ENCODE data around the gene THOC7.
A peak's percentile ranks its signal among the peaks of the same experiment; 100 is the strongest.

Gene THOC7

DNA sequence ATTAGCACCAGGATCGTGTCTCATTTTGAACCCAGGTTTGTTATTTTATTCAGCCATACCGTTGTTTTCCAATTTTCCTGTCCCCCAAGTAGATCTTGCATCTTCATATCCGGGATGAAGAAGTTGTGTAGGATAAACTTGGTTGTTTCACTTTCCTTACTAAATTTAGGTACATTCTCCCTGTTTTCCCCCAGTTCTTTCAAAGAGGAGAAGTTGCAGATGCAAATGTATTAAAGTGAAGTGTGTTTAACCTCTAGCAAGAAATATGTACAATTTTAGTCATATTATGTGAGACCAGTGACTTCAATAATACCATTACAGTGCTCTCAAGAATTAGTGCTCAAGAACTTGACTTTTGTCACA, 1.3 kb upstream of the THOC7 start:
- TF ChIP-seq, protein P1, sequence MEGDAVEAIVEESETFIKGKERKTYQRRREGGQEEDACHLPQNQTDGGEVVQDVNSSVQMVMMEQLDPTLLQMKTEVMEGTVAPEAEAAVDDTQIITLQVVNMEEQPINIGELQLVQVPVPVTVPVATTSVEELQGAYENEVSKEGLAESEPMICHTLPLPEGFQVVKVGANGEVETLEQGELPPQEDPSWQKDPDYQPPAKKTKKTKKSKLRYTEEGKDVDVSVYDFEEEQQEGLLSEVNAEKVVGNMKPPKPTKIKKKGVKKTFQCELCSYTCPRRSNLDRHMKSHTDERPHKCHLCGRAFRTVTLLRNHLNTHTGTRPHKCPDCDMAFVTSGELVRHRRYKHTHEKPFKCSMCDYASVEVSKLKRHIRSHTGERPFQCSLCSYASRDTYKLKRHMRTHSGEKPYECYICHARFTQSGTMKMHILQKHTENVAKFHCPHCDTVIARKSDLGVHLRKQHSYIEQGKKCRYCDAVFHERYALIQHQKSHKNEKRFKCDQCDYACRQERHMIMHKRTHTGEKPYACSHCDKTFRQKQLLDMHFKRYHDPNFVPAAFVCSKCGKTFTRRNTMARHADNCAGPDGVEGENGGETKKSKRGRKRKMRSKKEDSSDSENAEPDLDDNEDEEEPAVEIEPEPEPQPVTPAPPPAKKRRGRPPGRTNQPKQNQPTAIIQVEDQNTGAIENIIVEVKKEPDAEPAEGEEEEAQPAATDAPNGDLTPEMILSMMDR (conservative IDR thresholded peaks at IDR 0.05): no peak
- peak overlapping the region; percentile 99 for H3K27ac ChIP-seq

DNA sequence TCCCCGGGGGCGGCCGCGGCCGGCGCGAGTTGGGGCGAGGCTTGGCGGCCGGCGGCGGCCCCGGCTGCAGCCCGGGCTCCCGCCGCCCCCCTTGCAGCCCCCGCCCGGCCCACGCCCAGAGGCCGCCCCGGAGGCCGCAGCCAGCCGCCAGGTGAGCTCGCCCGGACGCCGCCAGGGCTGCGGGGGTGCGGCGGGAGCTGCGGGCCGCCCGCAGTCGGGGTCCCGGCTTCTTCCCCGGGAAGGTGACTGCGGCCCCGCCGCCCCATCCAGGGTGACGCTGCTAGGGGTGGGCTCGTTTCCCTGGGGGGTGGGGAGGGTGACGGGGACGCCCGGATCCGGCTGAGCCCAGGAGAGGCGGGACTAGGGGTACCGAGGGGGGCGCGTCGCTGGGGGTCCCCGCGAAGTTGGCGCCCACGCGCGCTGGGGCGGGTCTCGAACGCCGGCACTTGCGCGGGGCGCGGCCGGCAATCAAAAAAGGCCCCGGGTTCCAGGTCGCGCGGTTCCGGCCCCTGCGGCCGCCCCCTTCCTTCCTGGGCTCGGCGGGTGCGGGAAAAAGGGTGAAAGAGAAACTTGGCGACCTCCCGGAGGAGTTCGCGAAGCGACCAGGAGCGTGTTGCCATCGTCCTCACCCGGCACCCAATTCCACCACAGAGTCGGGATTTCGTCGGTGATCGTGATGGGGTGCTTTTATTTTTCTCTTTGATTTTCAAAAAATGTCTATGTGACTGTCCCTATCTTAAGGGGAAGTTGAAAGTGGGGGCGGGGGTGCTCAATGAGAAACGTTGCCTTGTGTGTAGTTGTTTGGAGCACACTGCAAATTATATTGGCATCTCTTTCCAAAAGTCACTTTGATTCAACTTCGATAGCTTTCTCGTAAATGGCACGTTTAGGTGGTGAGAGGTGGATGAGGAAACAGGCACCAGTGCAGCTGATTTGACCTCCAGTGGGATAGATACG, 681 bp upstream of the THOC7 start:
- TF ChIP-seq, protein P1 (conservative IDR thresholded peaks at IDR 0.05): no peak
- H3K27ac ChIP-seq: peak overlapping the region; percentile 99

DNA sequence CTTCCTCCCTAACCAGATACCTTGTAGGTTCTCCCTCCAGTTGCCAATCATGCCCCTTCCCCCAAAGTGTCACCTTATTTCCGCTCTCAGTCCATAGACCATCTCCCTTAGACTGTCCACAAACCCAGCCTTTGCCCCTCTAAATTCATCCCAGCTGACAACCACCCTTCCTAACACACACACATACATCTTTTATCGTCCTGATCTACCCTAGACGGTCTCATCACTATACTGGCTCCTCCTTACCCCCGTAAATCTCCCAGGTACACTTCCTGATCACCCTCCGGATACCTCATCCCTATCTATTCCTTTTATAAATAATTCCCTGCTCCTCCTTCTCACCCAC, 828 bp downstream of the THOC7 start:
- H3K27ac ChIP-seq: peak overlapping the region; percentile 99
- TF ChIP-seq, protein P1 (conservative IDR thresholded peaks at IDR 0.05): no peak

DNA sequence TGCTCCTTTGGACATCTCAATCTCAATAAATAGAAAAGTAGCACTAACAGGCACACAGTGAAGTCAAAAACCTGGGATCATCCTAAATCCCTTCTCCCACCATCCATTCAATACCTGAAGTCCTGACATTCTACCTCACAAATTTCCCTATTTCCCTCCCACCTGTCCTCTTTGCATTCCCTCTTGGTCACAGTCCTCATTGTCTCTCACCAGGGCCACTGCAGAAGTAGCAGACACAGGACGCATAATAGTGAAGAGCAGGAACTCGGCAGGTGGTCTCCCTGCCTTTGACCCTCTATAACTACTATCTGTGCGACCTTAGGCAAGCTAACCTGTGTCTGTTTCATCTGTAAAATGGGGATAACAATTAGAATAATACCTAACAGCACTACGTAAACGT, 2.3 kb downstream of the THOC7 start:
- H3K27ac ChIP-seq: no peak overlapping the region
- TF ChIP-seq, protein P1 (conservative IDR thresholded peaks at IDR 0.05): no peak

DNA sequence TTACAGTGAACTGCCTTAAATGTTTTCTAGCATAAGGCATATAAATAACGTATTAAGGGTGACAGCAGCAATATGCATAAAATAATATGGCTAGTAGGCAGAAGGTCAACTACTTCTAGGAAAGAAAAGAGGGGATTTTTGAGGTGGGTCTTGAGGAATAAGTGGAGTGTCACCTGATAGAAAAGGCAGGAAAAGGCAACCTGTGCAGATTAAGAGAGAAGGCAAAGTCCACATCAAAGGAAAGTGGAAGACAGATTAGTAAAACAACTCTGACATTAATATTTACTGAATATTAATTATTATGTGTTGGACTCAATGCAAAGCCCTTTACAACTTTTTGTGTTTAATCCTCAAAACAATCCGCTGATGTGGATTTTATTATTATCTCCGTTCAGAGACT, 2.8 kb downstream of the THOC7 start:
- no peak overlapping the region for H3K27ac ChIP-seq
- TF ChIP-seq, protein P1 (conservative IDR thresholded peaks at IDR 0.05): no peak

DNA sequence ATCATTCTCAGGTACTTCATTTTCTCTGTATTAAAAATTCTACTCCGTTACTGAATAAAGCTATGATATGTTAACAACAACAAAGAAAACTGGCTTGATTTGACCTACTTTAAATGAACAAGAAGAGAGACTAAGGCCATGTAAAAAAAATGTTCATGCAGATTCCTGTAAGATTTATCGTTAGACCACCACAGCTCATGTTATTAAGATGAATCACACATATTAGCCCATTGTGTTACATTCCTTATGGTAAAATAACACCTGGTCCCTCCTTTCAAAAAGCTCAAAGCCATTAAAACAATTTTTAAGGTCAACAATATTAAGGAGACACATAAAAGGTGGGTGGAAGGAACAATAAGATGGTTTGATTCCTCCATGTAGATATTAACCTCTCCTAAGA, 6.3 kb downstream of the THOC7 start:
- no peak overlapping the region for H3K27ac ChIP-seq
- TF ChIP-seq, protein P1 (conservative IDR thresholded peaks at IDR 0.05): no peak

DNA sequence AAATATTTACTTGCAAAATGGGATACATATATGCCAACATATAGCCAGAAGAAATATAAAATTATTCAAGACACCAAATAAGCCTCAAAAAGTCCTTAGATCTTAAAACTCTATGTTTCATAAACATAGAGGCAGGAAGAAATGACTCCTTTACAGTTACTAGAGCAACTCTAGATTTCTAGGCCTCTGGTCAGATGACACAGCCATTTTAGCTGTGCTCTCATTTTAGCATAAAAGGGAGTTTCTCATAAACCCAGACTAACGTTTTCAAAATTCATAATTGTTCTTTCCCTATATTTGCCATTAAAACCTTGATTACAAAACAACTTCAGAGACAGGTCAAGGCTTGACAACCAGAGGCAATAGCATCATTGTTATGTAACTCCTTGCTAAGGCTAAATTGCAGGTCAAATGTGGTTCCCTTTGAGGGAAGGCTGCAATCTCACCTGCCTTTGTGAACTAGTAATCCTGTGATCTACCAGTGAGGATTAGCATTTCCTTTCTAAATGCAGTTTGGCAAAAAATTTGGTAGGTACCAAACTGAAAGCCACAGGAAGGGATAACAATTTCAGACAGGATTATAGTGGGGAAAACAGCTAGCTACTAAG, 8.2 kb downstream of the THOC7 start:
- H3K27ac ChIP-seq: no peak overlapping the region
- TF ChIP-seq, protein P1 (conservative IDR thresholded peaks at IDR 0.05): no peak

All from VCaP (cell line).